ENCODE data around the gene SHISA9. TPM values are rescaled to one million over a fixed set of nuclear protein-coding genes. Genes with fewer than 3 reads are reported as not detected.

SHISA9 gene
- total and polyA plus RNA-seq, 7 donors: under 0.01 to 8.6 (median 3.1) TPM

GRCh38 chr16:12881182-12881581 lies 20.2 kb upstream of the SHISA9 start:
- H3K4me1 ChIP-seq: no peaks in the 10 kb centered on the region
- no peak overlapping the region for H3K4me3 ChIP-seq
- no peaks in the 10 kb centered on the region for H3K36me3 ChIP-seq
- DNase-seq: no peak
- TF ChIP-seq CTCF (IDR thresholded peaks at IDR 0.05): no peak
- no peak for TF ChIP-seq EP300 (IDR thresholded peaks at IDR 0.05)
- no peak for TF ChIP-seq POLR2AphosphoS5 (IDR thresholded peaks at IDR 0.05)
- TF ChIP-seq POLR2A (IDR thresholded peaks at IDR 0.05): no peak
- H3K9me3 ChIP-seq: no peaks in the 10 kb centered on the region
- H3K27ac ChIP-seq: no peak overlapping the region
- intact Hi-C loops (cut with DNase I): no loop called here
- WGBS, 2 donors: 69 to 87% methylated on average over 3 of the region's 3 CpGs
- H3K27me3 ChIP-seq: peaks cover 0 to 5% (median 0%) of the 10 kb centered on the region in 3 donors

- DNase-seq: no peak
- H3K27me3 ChIP-seq: peaks cover 0 to 4% (median 0%) of the 10 kb centered on the region in 3 donors
- TF ChIP-seq CTCF (IDR thresholded peaks at IDR 0.05) (no peak), POLR2AphosphoS5 (IDR thresholded peaks at IDR 0.05) (no peak), POLR2A (IDR thresholded peaks at IDR 0.05) (no peak), EP300 (IDR thresholded peaks at IDR 0.05) (no peak)
- H3K4me1 ChIP-seq: no peaks in the 10 kb centered on the region
- WGBS, 2 donors: 55 to 64% methylated on average over 1 of the region's 1 CpG
- no peak overlapping the region for H3K27ac ChIP-seq
- H3K36me3 ChIP-seq: no peaks in the 10 kb centered on the region
- no peaks in the 10 kb centered on the region for H3K9me3 ChIP-seq
- intact Hi-C loops (cut with DNase I): no loop called here
- no peak overlapping the region for H3K4me3 ChIP-seq
Measured at GRCh38 chr16:12881740-12882139, 19.7 kb upstream of the SHISA9 start.

DNA sequence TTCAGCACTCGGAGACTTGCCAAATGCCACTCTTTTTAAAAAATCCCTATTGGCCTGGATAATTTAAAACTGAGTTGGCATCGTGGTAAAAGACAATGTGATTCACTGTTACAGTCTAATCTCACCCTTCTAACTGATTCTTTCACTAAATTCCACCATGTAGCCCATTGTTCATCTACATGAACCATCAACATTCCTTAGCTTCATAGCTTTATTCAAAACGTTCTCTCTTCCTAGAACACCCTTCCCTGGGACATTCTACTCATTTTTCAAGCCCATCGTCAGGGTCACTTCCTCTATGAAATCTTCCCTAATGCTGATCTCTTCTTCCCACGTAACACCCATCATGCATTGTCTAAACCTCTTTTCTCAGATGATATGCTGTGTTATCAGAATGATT lies 15.7 kb upstream of the SHISA9 start:
- no peaks in the 10 kb centered on the region for H3K4me1 ChIP-seq
- no peak for TF ChIP-seq CTCF (IDR thresholded peaks at IDR 0.05)
- no peak for TF ChIP-seq EP300 (IDR thresholded peaks at IDR 0.05)
- TF ChIP-seq POLR2A (IDR thresholded peaks at IDR 0.05): no peak
- no peak for TF ChIP-seq POLR2AphosphoS5 (IDR thresholded peaks at IDR 0.05)
- no peaks in the 10 kb centered on the region for H3K27me3 ChIP-seq
- no peak overlapping the region for H3K4me3 ChIP-seq
- no peaks in the 10 kb centered on the region for H3K36me3 ChIP-seq
- intact Hi-C loops (cut with DNase I): no loop called here
- DNase-seq: no peak
- 63 to 71% methylated on average over 5 of the region's 5 CpGs for whole genome bisulfite sequencing, 2 donors
- no peaks in the 10 kb centered on the region for H3K9me3 ChIP-seq
- no peak overlapping the region for H3K27ac ChIP-seq

DNA sequence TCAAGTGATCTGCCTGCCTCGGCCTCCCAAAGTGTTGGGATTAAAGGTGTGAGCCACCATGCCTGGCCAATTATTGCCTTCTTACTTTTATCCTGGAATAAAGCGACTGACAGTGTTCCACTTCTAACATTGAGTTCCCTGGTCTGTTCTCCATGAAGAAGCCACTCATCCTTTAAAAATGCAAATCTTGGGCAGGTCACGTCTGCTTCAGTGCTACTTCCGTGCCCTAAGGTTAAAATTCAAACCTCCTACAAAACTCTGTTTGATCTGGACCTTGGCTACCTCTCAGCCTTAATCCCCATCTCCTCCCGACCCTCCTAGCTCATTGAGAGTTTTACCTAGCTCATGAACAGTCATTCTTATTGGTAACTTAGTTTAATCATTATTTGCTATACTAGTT lies 9.6 kb upstream of the SHISA9 start:
- TF ChIP-seq CTCF (IDR thresholded peaks at IDR 0.05) (no peak), POLR2A (IDR thresholded peaks at IDR 0.05) (no peak), POLR2AphosphoS5 (IDR thresholded peaks at IDR 0.05) (no peak), EP300 (IDR thresholded peaks at IDR 0.05) (no peak)
- no peak overlapping the region for H3K4me3 ChIP-seq
- H3K27ac ChIP-seq: no peak overlapping the region
- intact Hi-C loops (cut with DNase I): loop anchor here (10.0 kb wide), 1 partner anchor 563 kb away; no protein-coding TSS in a partner anchor
- no peak for DNase-seq
- H3K9me3 ChIP-seq: no peaks in the 10 kb centered on the region
- WGBS, 2 donors: 50 to 65% methylated on average over 5 of the region's 5 CpGs
- H3K27me3 ChIP-seq: no peaks in the 10 kb centered on the region
- no peaks in the 10 kb centered on the region for H3K36me3 ChIP-seq
- H3K4me1 ChIP-seq: no peaks in the 10 kb centered on the region
